Measurements from ENCODE around the gene HOXC12.

The HOXC12 gene

DNA sequence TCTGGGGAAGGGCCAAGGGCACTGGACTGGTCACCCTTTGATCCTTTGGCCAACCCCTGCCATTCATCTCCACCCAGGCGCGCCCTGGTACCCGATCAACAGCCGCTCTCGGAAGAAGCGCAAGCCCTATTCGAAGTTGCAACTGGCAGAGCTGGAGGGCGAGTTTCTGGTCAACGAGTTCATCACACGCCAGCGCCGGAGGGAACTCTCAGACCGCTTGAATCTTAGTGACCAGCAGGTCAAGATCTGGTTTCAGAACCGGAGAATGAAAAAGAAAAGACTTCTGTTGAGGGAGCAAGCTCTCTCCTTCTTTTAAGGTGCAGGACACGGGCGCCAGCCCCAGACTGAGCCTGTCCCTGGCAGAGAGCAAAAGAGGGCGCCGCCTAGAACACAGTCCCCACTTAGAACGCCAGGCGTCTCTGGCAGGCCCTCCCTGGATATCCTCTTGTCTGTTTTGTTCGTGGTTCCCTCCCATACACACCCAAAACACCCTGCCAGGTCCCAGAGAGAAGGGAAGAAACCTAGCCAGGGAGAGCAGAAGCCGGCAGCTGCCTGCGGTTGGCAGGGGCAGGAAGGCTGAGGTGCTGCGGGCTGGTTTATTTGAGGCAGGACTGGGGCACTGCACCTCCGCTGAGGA is 1.7 kb downstream of the HOXC12 start:
- DNase-seq: no peak

DNA sequence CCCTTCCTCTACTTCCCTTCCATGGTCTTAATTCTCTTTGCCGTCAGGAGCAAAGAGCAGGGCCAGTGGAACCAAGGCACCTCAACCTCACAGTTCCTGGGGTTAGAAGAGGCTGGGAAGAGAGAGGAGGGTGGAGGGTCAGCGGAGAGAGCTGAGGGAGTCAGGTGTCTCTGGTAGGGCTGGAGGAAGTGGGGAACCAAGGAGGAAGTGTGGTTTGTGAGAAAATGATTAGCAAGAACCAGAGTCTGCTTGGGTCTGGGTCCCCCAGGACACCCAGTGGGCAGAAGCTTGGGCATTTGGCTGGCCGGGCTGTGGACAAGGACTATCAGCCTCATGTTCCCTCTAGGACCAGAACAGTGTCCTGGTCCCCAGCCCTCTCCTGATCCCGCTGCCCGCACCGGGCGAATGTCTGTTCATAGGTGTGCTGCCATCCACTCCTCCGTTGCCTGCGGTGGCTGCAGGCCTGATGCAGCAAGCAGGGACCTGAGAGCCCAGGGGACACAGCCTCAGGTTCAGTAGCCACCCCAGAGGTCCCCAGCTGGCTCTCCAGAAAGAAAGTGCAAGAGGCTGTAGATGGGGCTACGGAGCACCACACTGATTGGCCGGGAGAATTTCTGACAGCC is 2.3 kb downstream of the HOXC12 start:
- DNase-seq: no peak

DNA sequence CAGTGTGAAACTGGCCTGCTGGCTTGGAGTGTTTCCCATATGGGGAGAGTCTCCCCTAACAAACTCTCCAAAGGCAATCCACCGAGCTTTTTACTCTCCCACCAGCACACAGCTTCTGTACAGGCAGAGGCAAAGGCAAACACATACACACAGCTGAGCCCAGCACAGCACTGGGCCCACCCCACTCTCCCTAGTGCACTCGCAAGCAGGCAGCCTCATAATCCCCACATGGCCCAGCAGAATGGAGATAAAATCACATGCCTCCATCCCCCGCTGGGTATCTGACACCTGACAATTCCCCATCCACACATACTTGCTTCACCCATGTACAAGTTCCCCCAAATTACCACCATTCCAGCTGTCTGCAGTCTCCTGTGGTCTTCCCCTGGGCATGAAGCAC is 3.4 kb downstream of the HOXC12 start:
- DNase-seq: no peak

DNA sequence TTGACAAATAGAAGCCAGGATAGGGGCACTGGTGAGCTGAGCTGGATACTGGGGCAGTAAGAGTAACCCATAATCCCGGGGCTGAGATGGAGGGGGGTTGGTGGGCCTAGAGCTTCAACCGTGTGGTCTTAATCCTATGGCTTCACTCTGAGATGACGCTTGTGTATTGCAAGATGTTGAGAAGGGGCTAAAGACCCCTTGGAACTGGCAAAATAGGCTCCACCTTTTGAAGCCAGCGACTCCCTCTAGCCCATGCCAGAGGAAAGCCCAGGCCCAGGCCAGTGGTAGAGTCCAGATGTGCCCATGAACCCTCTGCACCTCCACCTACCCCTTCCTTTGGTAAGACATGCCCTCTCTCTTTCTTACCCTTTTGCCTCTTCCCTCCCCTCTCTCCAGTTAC is 4.6 kb downstream of the HOXC12 start:
- DNase-seq: no peak

DNA sequence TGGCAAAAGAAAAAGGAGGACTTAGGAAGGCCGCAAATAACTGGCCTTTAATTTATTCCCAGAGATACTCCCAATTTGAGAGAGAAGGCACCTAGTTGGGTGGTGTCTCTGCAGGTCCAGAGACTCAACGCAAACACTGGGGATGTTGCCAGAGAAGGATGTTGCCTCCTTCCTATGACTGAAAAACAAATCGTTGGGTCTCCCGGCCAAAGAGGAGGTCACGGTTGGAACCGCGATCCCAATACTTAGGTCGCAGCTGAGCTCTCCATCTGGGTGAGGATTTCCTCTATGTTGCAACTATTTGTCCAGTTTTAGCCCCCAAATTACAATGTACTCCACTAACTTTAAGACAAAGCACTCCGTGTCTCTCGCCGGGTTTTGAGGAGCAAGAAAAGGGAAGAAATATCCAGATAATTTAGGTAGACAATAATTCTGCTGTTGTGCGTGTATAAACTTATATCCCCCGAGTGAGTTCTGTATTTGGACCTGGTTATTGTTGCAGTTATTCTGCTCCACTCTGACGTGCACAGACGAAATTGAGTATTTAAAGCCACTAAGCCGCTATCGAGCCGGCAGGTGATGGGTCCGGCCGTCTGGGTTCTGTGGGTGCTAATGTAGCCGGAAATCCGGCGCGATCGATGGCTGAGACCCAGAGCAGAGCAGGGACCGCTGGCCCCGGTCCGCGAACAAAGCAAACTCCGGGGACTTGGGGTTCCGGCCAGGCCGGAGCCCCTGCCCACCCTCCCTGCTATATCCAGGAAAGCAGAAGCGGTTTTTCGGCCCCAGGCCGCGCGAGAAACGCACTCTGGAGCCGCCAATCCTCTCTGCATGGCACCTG is 5.7 kb downstream of the HOXC12 start:
- no peak for DNase-seq

DNA sequence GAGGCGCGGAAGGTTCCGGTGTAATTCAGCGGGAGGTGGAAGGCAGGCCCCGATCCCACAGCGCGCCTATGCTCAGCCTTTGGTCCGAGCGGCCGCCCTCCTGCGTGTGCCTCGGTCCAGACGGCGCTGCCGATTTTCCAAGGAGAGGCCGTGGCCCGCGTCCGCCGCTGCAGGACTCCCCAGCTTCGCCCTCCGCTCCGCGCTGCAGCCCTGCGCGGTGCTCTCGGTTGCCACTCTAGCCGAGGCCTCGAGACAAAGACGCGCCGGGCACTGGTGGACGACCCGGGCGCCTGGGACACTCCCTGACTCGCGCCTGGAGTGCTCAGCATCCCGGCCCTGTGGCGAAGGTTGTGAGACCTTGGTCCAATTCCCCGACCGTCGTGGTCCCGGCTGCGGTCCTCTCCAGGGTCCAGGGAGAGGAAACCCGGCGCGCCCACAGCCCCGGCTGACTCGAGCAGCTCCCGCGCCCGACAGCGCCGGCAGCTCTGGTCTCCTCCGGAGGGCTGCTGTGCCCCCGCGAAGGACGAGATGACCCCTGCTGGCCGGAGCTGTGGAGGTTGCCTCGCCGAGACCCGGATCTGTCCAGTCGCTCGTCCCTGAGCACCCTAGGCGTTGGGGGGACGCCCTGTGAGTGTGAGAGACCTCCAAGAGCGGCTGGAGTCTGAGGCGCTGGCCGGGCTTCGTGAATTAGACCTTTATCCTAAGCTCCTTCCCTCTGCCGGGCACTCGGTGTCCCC is 6.5 kb downstream of the HOXC12 start:
- no peak for DNase-seq

DNA sequence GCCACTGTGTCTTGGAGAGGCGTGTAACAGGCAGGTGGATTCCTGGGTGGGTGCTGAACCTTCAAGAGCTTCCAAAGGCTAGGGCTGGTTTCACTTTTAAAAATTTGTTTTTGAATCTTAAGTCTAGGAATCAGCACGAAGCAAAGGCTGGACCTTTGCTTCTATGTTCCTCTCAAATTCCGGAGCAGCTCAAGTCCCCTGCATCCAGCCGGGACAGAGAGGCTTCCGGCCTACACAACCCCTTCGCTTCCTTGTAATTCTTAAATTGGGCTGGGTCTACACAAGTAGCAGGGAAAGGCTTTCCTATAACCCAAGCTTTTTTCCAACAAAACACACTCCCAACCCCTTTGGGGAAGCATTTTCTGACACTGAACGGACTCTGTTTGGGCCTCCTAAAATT is 8.3 kb downstream of the HOXC12 start:
- no peak for DNase-seq

DNA sequence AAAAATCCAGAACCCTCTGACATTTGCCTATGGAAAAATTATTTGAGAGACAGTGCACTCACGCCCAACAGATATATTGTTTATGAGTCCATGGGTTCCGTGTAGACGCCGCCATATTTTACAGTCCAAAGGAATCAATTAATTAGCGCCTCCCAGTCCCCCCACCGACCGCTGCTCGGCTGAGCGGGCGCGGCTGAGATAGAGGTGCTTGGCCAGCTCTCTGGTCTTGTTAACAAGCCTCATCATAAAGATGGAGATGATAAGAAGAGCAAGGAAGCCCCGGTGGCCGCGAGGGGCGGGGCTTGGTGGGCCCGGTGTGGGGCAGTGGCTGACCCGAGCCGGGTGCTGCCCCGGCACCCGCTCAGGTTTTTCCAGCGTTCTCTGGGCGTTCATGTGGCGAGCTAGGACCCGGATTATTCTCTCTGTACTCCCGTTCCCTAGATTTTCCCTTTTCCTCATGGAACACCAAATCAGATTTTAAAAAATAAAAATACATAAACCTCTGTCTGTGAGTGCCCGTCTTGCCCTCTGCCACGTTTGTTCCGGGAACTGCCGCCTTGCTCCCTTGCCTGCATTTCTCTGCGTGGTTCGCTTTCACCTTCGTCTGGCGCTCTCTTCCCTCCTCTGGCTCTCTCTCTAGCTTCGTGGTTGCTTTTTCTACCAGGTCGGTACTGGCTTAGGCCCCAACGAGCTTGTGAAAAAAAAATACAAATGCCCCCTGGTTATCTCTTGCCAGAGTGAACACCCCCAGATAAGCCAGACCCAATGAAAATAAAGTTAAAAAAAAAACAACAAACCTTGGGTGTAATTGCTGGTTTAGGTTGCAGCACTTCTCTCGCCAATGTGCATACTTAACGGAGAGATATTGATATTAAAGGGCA is 9.0 kb downstream of the HOXC12 start:
- no peak for DNase-seq

DNA sequence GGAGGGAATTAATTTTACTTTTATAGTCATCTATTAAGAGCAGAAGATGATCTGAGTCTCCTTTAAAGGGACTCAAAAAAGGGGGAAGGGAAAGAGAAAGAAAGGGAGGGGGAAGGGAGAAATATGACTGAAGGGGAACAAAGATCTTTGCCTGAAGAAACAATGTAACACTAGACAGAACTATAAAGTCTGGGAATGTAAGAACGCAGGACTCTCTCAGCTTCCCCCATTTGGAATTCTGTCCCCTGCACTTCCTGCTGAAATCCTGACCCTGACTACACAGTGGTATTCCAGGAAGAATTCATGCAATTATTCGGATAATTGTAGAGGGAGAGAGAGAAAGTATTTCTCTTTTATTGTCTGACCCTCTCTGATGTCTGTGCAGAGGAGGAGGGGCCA is 9.6 kb downstream of the HOXC12 start:
- no peak for DNase-seq

DNA sequence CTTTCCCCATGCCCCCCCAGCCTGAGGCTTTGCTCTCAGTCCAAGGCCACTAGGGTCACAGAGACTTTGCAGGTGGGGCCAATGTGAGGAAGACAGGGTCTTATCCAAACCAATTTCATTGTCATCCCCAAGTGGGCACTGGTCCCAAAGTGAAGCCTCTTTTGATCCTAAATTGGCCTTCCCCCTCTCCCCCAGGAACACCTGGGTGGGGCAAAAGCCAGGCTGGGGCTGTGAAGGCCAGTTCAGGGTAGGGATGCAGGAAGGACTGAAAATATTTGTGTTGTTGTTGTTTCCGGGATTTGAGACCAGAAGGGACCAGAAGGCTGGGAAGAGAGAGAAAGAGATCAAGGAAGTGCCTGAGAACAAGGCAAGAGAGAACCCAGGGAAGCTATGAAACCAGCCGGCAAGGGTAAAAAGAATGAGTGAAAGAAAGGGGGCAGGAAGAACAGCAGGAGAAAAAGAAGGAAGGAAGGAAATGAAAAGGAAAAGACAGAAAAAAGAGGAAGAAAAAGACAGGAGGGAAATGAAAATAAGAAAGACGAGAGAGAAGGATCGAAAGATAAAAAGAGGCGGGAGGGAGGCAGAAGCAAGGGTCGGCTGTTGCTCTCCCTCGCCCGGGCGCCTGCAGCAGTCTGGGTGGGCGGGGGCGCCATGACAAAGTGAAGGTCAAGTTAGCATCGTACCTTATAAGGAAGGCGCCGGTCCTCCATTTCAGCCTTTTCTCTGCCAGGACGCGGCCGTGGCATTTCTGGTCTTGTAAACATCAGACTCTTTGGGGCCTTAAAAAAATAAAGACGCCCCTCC is 10.8 kb downstream of the HOXC12 start:
- no peak for DNase-seq

DNA sequence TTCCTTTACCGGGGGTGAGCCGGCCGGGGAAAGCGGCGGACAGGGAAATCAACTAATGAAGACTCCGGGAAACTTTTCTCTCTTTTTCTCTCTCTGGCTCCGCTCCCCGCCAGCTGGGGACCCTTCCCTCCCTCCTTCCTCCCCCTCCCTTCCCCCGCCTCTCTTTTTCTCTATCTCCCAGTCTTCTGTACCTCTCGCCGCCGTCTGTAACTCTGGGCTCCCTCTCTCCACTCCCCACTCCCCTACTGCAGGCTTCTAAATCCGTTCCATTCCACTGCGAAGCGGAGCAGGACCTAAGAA is 11.3 kb downstream of the HOXC12 start:
- no peak for DNase-seq

DNA sequence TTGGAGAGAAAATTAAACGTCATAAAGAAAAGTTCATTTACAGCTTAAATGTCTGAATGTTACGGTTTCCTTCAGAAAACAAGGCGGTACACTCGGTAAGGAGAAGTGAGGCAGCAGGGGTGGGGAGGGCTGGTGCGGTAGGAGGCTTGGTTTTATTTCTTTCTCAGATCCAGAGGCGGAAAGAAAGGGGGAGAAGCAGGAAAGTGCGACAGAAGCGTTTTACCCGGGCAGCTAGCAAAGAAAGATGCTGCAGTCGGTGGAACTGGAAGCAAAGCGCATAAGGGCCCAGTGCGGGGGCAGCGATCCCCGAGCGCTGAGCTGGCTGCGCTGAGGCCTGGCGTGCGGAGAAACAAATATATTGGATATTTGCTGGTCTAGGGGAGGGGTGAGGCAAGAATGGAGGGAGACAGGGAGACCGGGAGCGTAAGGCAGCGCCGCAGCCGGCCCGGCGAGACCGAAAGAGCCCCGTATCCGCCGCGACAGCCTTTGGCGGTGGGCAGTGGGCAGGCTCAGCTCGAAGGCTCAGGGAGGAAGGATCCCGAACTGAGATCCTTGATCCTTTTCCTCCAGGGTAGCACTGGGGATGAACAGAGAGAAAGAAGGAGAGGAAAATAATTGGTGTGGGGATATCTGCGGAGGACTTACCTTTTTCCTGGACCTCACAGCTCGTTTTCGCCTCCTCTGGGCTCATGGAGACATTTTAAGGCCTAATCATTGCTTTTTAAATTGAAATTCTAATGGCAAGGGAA is 11.9 kb downstream of the HOXC12 start:
- no peak for DNase-seq

DNA sequence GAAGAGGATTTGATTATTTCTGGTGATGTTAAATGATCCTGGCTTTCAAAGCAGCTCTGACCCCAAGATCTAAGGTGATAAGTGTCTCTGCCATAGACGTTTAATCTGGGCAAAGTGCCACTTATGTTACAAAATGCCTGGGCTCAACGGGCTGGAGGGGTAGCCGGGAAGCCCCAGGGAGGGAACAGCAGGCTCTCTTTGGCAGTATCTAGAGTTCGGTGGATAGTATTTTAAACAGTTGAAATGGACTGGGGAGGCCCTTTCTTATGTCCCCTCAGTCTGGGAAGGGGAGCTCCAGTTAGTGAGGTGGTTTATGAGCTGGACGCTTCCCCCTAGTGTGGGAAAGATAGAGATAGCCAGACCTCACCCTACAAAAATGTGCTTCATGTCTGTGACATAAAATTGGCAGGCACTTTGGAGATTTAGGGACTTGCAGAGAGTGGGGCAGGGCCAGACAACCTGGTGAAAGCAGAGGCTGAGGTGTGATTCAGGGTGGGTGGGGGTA is 12.8 kb downstream of the HOXC12 start:
- DNase-seq: no peak

DNA sequence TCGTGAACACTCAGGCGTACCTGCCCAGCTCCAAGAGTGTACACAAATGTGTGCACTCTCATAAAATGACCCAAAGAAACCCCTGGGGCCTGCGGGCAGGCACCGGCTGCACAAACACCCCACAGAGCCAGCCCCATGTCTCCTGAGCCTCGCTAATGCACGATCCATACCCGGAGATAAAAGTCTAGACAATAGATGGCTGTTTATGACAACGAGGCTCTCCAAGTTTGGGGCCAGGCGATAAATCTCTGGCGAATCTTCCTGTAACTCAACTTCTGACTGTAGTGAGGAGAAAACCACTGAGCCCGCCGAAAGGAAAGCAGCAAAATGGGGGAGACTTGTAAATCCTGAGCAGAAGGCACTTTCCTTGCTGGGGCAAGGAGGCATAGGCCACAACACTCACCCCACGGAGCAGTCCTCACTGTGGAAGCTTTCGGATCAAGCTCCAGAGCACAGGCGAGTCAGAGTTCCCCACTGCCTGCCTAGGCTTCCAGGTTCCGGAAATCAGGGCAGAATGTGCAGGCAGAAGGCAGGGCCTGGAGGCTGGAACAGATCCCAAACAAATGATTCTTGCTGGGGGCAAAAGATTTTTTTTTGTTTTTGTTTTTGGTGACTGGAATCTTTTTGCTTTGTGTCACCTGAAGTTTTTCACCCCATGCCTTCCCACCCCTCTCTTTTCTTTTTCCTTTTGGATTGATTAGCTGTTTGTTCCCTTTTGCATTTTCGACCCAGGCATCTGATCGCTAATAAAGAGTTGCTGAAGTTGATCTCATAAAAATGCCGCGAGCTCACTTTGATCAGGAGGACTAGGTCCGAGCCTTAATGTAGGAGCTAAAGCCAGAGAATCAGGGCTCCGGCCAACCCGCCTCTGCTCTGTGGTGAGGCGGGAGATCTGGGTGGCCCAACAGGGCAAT is 13.8 kb downstream of the HOXC12 start:
- no peak for DNase-seq

DNA sequence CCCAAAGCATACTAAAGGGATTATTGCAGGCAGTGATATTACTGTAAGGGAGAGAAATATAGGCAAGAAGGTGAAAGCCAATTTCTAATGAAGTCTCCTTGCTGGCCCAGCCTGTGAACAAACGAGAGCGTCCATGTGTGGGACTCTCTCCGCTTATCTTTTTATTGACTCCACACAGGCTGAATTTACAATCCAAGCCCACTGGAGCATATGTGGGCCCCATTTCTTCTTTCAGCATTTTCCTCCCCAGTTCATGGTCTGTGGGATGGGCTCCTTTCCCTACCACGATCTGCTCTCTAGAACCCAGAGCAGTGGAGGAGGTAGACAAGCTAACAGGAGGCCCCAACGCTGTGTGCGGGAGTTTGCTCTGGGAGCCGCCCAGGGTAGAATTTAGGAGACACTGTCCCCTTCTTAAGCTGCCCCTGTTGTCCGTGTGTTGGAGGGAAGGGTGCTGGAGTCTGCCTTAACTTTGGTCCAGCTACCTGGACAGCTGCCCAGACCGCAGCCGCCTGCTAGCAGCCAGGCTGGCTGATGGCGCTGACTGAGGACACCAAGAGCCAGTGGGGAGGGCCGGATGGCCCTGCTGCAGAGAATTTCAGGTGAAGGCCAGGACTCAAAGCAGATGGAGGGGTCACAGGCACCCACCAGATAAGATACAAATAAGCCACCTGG is 15.0 kb downstream of the HOXC12 start:
- DNase-seq: no peak

DNA sequence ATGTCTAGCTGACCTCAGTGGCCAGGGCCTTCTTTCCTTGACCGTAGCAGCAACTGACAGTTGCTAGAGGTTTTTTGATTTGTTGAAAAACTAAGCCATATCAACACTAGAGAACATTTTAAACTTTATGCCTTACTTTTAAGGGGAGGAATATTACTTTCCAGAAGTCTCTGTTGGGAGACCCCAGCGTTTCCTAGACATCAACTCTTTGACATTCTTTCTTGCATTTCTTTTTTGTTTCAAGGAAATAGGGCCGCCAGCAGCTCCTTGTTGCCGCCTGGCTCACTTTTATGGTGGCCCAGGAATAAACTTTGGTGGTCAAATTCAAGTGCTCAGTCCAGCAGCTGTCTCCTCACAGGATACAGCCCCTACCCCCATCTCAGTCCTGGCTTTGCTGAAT is 15.7 kb downstream of the HOXC12 start:
- DNase-seq: no peak

DNA sequence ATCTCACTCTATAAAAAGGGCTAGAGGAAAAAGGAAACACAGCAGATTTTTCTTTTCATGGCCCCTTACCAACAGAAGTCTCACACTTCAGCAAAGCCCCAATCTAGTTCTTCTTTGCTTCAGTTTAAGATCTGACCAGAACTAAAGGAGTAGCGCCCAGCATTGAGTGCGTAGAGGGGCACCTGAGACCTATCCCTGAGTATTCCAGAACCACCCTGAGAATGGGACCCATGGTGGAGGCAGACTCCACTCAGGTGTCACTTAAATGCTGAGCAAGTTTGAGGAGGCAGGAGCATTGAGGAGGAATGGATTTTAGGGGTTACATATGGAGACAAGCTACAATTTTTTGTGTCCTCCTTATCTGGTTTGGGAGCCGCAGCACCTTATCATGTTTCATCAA is 16.4 kb downstream of the HOXC12 start:
- no peak for DNase-seq

DNA sequence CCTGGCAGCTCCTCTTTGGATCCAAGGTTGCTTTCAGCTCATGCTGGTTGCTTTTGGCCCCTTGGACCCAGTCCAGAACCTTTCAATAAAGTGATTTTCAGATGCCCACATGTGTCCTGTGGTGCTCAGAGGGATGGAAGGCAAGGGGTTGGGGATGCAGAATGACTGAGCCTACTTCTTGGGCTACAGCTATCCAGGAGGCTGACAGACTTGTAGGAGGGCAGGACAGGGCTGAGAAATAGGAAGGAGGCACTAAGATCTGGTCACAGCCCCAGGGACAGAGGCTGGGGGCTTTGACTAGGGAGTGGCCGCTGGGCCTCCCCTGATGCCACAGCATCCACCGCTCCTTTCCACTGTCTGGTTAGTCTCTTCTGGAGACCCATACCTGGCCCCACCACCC is 17.0 kb downstream of the HOXC12 start:
- DNase-seq: no peak
